WTC11 (cell line): ENCODE measurements around the gene NPSR1. TPM values are rescaled to one million over a fixed set of nuclear protein-coding genes. Genes with fewer than 3 reads are reported as not detected.

Source experiments
- ATAC-seq: fragments of 200-7000 bp; cut with Tn5 transposase; 2 replicates; pipeline ENCODE4 v1.10.0; 2021; ENCODE audit warnings: mild to moderate bottlenecking, moderate library complexity
- CTCF ChIA-PET: fragments of 300-600 bp; sonication (Branson Sonifier 250); formaldehyde crosslinking; loops from one replicate; lab custom pipeline; 2021; ENCODE audit warnings: antibody characterized with exemption; lab: Charles Lee
- POLR2A ChIA-PET: fragments of 350-600 bp; sonication (Branson Sonifier 250); formaldehyde crosslinking; loops from one replicate; lab custom pipeline; 2021; ENCODE audit warnings: antibody characterized with exemption; lab: Charles Lee
- DNase-seq: peaks from one replicate; pipeline ENCODE4 v3.0.0; 2021; ENCODE audit warnings: low spot score
- H3K27ac Mint-ChIP-seq: 2 replicates; pipeline ENCODE4 v1.8.0; 2021; ENCODE audit warnings: mixed read lengths
- H3K27me3 Mint-ChIP-seq: 2 replicates; pipeline ENCODE4 v1.8.0; 2021; ENCODE audit warnings: low read depth, mild to moderate bottlenecking, moderate library complexity, mixed read lengths
- H3K36me3 Mint-ChIP-seq: 2 replicates; pipeline ENCODE4 v1.8.0; 2021; ENCODE audit warnings: mixed read lengths
- H3K4me1 Mint-ChIP-seq: 2 replicates; pipeline ENCODE4 v1.8.0; 2022; ENCODE audit warnings: mixed read lengths
- H3K4me3 Mint-ChIP-seq: 2 replicates; pipeline ENCODE4 v1.8.0; 2021; ENCODE audit warnings: mild to moderate bottlenecking, moderate library complexity, mixed read lengths
- H3K9me3 Mint-ChIP-seq: 2 replicates; pipeline ENCODE4 v1.8.0; 2021; ENCODE audit warnings: mixed read lengths
- FOXK1 ChIP-seq: sonication (generic); formaldehyde crosslinking; IDR thresholded peaks from 2 replicates; pipeline ENCODE4 v1.8.0; 2022; ENCODE audit warnings: mild to moderate bottlenecking, moderate library complexity, missing genetic modification reagents
- GABPB1 ChIP-seq: sonication (generic); formaldehyde crosslinking; IDR thresholded peaks from 2 replicates; pipeline ENCODE4 v1.8.1; 2023; ENCODE audit warnings: mild to moderate bottlenecking, missing genetic modification reagents
- HMGA2 ChIP-seq: fragments of 250-450 bp; sonication (Bioruptor Pico); IDR thresholded peaks from 2 replicates; pipeline ENCODE4 v1.4.0; 2021; ENCODE audit warnings: mild to moderate bottlenecking, moderate library complexity
- JUN ChIP-seq: sonication (generic); formaldehyde crosslinking; IDR thresholded peaks from 2 replicates; pipeline ENCODE4 v1.8.0; 2023; ENCODE audit warnings: mild to moderate bottlenecking, missing genetic modification reagents
- MXD4 ChIP-seq: fragments of 250-450 bp; sonication (Bioruptor Pico); IDR thresholded peaks from 2 replicates; pipeline ENCODE4 v1.8.0; 2021; ENCODE audit warnings: mild to moderate bottlenecking, moderate library complexity, borderline replicate concordance
- MYBL2 ChIP-seq: sonication (generic); formaldehyde crosslinking; IDR thresholded peaks from 2 replicates; pipeline ENCODE4 v1.8.1; 2023; ENCODE audit warnings: mild to moderate bottlenecking, moderate library complexity, missing genetic modification reagents
- NFE2L1 ChIP-seq: sonication (generic); formaldehyde crosslinking; IDR thresholded peaks from 2 replicates; pipeline ENCODE4 v1.8.1; 2023; ENCODE audit warnings: missing genetic modification reagents
- NR2C2 ChIP-seq: sonication (generic); formaldehyde crosslinking; IDR thresholded peaks from 2 replicates; pipeline ENCODE4 v1.8.0; 2022; ENCODE audit warnings: mild to moderate bottlenecking, missing genetic modification reagents
- NR3C1 ChIP-seq: sonication (generic); formaldehyde crosslinking; conservative IDR thresholded peaks from 2 replicates; pipeline ENCODE4 v1.8.1; 2023; ENCODE audit warnings: low read depth, mild to moderate bottlenecking, missing genetic modification reagents
- RORB ChIP-seq: fragments of 250-450 bp; sonication (Bioruptor Pico); IDR thresholded peaks from 2 replicates; pipeline ENCODE4 v1.9.0; 2021; ENCODE audit warnings: mild to moderate bottlenecking
- TEAD1 ChIP-seq: sonication (generic); formaldehyde crosslinking; IDR thresholded peaks from 2 replicates; pipeline ENCODE4 v1.8.0; 2022; ENCODE audit warnings: mild to moderate bottlenecking, missing genetic modification reagents
- TEAD4 ChIP-seq: sonication (generic); formaldehyde crosslinking; IDR thresholded peaks from 2 replicates; pipeline ENCODE4 v1.8.0; 2022; ENCODE audit warnings: mild to moderate bottlenecking, missing genetic modification reagents
- ZBTB21 ChIP-seq: sonication (generic); formaldehyde crosslinking; IDR thresholded peaks from 2 replicates; pipeline ENCODE4 v1.8.1; 2023; ENCODE audit warnings: mild to moderate bottlenecking, missing genetic modification reagents, borderline replicate concordance
- ZNF121 ChIP-seq: sonication (generic); formaldehyde crosslinking; IDR thresholded peaks from 2 replicates; pipeline ENCODE4 v1.8.0; 2023; ENCODE audit warnings: missing genetic modification reagents
- total RNA-seq: library from RNA; stranded (reverse); gene quantifications from 3 replicates; pipeline ENCODE4 v1.2.3, GENCODE V29; 2021
- TF ChIP-seq, protein P1 (sequence below): sonication (generic); formaldehyde crosslinking; IDR thresholded peaks from 2 replicates; pipeline ENCODE4 v1.8.0; 2022; ENCODE audit warnings: mild to moderate bottlenecking, missing genetic modification reagents
- TF ChIP-seq, protein P2 (sequence below): sonication (generic); formaldehyde crosslinking; IDR thresholded peaks from 2 replicates; pipeline ENCODE4 v1.8.0; 2023; ENCODE audit warnings: mild to moderate bottlenecking, missing genetic modification reagents
- TF ChIP-seq, protein P3 (sequence below): sonication (generic); formaldehyde crosslinking; IDR thresholded peaks from 2 replicates; pipeline ENCODE4 v1.8.1; 2023; ENCODE audit warnings: mild to moderate bottlenecking, missing genetic modification reagents, moderate library complexity
- TF ChIP-seq, protein P4 (sequence below): sonication (generic); formaldehyde crosslinking; IDR thresholded peaks from 2 replicates; pipeline ENCODE4 v1.8.1; 2023; ENCODE audit warnings: mild to moderate bottlenecking, missing genetic modification reagents, moderate library complexity
- TF ChIP-seq, protein P5 (sequence below): sonication (generic); formaldehyde crosslinking; IDR thresholded peaks from 2 replicates; pipeline ENCODE4 v1.8.1; 2022; ENCODE audit warnings: missing genetic modification reagents, borderline replicate concordance
- TF ChIP-seq, protein P6 (sequence below): sonication (generic); formaldehyde crosslinking; IDR thresholded peaks from 2 replicates; pipeline ENCODE4 v1.8.1; 2023; ENCODE audit warnings: mild to moderate bottlenecking, missing genetic modification reagents, borderline replicate concordance
- TF ChIP-seq, protein P7 (sequence below): fragments of 250-450 bp; sonication (Bioruptor Pico); conservative IDR thresholded peaks from 2 replicates; pipeline ENCODE4 v1.9.0; 2021; ENCODE audit warnings: mild to moderate bottlenecking
- TF ChIP-seq, protein P8 (sequence below): fragments of 250-450 bp; sonication (Bioruptor Pico); IDR thresholded peaks from 2 replicates; pipeline ENCODE4 v1.9.0; 2021; ENCODE audit warnings: moderate library complexity, mild to moderate bottlenecking, inconsistent platforms, borderline replicate concordance

The NPSR1 gene
- total RNA-seq, 1 experiment from 2014 or later = not detected

DNA sequence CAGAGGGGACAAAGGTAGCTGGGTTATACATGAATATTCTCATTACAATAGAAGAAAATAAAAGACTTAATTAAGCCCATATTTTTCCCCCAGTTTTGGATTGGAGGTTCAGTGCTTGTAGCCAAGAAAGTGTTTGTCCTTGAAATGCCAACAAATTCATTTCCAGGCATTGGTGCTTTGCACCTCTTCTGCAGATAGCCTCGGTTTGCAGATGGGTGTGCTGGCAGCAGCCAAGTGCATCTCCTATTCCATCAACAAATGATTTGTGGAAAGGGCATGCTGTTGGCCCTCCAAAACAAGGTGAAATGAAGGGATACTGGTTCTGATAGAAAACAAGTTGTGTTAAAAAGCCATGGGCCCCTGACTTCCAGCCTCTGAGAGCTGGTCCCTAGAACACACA lies 192.0 kb downstream of the NPSR1 start:
- H3K9me3 Mint-ChIP-seq = no peaks in the 10 kb centered on the region
- no peaks in the 10 kb centered on the region for H3K27me3 Mint-ChIP-seq
- H3K36me3 Mint-ChIP-seq = no peaks in the 10 kb centered on the region
- no peak for DNase-seq
- TF ChIP-seq JUN (CRISPR knock-in tag) (no peak), HMGA2 (CRISPR knock-in tag) (no peak), NFE2L1 (CRISPR knock-in tag) (no peak), GABPB1 (no peak), NR3C1 (CRISPR knock-in tag) (no peak), ZNF121 (CRISPR knock-in tag) (no peak), RORB (CRISPR knock-in tag) (no peak), MXD4 (no peak), TEAD1 (CRISPR knock-in tag) (no peak), FOXK1 (CRISPR knock-in tag) (no peak), NR2C2 (CRISPR knock-in tag) (no peak)
- TF ChIP-seq, protein P1, sequence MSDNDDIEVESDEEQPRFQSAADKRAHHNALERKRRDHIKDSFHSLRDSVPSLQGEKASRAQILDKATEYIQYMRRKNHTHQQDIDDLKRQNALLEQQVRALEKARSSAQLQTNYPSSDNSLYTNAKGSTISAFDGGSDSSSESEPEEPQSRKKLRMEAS (CRISPR knock-in tag) = no peak
- TF ChIP-seq, protein P2, sequence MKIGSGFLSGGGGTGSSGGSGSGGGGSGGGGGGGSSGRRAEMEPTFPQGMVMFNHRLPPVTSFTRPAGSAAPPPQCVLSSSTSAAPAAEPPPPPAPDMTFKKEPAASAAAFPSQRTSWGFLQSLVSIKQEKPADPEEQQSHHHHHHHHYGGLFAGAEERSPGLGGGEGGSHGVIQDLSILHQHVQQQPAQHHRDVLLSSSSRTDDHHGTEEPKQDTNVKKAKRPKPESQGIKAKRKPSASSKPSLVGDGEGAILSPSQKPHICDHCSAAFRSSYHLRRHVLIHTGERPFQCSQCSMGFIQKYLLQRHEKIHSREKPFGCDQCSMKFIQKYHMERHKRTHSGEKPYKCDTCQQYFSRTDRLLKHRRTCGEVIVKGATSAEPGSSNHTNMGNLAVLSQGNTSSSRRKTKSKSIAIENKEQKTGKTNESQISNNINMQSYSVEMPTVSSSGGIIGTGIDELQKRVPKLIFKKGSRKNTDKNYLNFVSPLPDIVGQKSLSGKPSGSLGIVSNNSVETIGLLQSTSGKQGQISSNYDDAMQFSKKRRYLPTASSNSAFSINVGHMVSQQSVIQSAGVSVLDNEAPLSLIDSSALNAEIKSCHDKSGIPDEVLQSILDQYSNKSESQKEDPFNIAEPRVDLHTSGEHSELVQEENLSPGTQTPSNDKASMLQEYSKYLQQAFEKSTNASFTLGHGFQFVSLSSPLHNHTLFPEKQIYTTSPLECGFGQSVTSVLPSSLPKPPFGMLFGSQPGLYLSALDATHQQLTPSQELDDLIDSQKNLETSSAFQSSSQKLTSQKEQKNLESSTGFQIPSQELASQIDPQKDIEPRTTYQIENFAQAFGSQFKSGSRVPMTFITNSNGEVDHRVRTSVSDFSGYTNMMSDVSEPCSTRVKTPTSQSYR (CRISPR knock-in tag) = no peak
- TF ChIP-seq, protein P3, sequence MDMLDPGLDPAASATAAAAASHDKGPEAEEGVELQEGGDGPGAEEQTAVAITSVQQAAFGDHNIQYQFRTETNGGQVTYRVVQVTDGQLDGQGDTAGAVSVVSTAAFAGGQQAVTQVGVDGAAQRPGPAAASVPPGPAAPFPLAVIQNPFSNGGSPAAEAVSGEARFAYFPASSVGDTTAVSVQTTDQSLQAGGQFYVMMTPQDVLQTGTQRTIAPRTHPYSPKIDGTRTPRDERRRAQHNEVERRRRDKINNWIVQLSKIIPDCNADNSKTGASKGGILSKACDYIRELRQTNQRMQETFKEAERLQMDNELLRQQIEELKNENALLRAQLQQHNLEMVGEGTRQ = no peak
- TF ChIP-seq, protein P4, sequence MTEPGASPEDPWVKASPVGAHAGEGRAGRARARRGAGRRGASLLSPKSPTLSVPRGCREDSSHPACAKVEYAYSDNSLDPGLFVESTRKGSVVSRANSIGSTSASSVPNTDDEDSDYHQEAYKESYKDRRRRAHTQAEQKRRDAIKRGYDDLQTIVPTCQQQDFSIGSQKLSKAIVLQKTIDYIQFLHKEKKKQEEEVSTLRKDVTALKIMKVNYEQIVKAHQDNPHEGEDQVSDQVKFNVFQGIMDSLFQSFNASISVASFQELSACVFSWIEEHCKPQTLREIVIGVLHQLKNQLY (CRISPR knock-in tag) = no peak
- no peak overlapping the region for H3K4me3 Mint-ChIP-seq
- ChIA-PET POLR2A (no interaction called here), CTCF (no interaction called here)
- peaks cover 28% of the 10 kb centered on the region for H3K4me1 Mint-ChIP-seq
- no peak overlapping the region for H3K27ac Mint-ChIP-seq
- no peak for ATAC-seq

DNA sequence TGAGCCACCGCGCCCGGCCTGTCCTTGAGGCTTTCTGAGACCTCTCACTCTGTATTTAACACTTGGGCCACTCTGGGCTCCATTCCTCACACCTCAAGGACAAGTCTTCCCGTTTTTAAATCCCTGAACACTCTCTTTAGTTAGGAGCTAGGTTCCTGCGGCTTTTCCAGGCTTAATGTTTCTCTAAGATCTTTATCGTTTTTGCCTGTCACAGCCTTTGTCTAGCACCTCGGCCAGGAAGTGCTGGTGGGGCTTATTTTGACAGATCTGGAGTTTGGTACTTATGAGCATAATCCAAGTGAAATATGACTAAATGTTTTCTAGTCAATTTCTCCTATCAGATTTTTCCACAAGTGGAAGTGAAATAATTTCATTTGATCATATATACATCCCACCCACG lies 192.7 kb downstream of the NPSR1 start:
- ChIA-PET CTCF (no interaction called here), POLR2A (no interaction called here)
- Mint-ChIP-seq H3K27ac (no peak overlapping the region), H3K27me3 (no peaks in the 10 kb centered on the region), H3K4me3 (no peak overlapping the region), H3K4me1 (peaks cover 23% of the 10 kb centered on the region), H3K9me3 (no peaks in the 10 kb centered on the region), H3K36me3 (no peaks in the 10 kb centered on the region)
- no peak for ATAC-seq
- no peak for DNase-seq
- no peak for TF ChIP-seq MYBL2 (CRISPR knock-in tag)
- TF ChIP-seq, protein P3 = no peak
- no peak for TF ChIP-seq TEAD4 (CRISPR knock-in tag)
- TF ChIP-seq, protein P5, sequence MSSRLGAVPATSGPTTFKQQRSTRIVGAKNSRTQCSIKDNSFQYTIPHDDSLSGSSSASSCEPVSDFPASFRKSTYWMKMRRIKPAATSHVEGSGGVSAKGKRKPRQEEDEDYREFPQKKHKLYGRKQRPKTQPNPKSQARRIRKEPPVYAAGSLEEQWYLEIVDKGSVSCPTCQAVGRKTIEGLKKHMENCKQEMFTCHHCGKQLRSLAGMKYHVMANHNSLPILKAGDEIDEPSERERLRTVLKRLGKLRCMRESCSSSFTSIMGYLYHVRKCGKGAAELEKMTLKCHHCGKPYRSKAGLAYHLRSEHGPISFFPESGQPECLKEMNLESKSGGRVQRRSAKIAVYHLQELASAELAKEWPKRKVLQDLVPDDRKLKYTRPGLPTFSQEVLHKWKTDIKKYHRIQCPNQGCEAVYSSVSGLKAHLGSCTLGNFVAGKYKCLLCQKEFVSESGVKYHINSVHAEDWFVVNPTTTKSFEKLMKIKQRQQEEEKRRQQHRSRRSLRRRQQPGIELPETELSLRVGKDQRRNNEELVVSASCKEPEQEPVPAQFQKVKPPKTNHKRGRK = no peak
- TF ChIP-seq, protein P6, sequence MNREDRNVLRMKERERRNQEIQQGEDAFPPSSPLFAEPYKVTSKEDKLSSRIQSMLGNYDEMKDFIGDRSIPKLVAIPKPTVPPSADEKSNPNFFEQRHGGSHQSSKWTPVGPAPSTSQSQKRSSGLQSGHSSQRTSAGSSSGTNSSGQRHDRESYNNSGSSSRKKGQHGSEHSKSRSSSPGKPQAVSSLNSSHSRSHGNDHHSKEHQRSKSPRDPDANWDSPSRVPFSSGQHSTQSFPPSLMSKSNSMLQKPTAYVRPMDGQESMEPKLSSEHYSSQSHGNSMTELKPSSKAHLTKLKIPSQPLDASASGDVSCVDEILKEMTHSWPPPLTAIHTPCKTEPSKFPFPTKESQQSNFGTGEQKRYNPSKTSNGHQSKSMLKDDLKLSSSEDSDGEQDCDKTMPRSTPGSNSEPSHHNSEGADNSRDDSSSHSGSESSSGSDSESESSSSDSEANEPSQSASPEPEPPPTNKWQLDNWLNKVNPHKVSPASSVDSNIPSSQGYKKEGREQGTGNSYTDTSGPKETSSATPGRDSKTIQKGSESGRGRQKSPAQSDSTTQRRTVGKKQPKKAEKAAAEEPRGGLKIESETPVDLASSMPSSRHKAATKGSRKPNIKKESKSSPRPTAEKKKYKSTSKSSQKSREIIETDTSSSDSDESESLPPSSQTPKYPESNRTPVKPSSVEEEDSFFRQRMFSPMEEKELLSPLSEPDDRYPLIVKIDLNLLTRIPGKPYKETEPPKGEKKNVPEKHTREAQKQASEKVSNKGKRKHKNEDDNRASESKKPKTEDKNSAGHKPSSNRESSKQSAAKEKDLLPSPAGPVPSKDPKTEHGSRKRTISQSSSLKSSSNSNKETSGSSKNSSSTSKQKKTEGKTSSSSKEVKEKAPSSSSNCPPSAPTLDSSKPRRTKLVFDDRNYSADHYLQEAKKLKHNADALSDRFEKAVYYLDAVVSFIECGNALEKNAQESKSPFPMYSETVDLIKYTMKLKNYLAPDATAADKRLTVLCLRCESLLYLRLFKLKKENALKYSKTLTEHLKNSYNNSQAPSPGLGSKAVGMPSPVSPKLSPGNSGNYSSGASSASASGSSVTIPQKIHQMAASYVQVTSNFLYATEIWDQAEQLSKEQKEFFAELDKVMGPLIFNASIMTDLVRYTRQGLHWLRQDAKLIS (CRISPR knock-in tag) = no peak
- TF ChIP-seq, protein P1 (CRISPR knock-in tag) = no peak
- TF ChIP-seq, protein P7, sequence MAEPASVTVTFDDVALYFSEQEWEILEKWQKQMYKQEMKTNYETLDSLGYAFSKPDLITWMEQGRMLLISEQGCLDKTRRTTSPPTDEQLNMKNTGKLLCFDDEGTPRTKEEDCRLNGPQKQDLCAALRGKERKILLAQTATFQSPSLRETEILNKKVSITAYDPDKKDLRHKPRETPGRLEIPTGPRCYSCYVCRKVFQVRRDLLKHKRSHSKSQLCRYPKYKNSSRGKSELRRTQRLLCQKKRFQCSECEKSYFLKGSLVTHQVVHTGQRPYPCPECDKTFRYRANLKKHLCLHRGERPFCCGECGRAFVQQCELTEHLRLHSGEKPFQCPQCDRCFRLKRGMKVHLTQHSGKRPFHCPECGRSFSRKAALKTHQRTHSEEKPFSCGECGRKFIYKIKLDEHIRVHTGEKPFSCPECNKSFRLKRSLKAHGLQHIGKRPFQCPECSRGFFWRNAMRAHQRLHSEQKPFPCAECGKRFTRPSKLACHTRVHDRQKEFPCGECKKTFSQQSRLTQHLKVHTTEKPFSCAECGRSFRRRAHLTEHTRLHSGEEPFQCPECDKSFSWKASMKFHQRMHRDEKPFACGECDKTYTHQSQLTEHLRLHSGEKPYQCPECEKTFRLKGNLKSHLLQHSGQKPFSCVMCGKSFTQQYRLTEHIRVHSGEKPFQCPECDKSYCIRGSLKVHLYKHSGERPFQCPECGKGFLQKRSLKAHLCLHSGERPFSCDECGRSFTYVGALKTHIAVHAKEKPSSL (CRISPR knock-in tag) = no peak
- TF ChIP-seq, protein P8, sequence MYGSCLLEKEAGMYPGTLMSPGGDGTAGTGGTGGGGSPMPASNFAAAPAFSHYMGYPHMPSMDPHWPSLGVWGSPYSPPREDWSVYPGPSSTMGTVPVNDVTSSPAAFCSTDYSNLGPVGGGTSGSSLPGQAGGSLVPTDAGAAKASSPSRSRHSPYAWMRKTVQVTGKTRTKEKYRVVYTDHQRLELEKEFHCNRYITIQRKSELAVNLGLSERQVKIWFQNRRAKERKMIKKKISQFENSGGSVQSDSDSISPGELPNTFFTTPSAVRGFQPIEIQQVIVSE (CRISPR knock-in tag) = no peak
- no peak for TF ChIP-seq ZBTB21
- no peak for TF ChIP-seq ZNF121 (CRISPR knock-in tag)
